Cerebellar cortex (tissue), 1 donor: ENCODE results near the gene PRKCA.
"Not testable (repeated sequence)": the region's sequence is repeated elsewhere in the genome, so short reads cannot be mapped to it uniquely, and the experiment has no call there.

ENCODE experiments used
- DNase-seq: peaks from one replicate; pipeline ENCODE4 v3.0.0-alpha.2; 2015; ENCODE audit warnings: low spot score

PRKCA gene

GRCh38 chr17:66684261-66684660 is 381.8 kb downstream of the PRKCA start:
- DNase-seq: no peak

GRCh38 chr17:66684731-66685130 is 382.3 kb downstream of the PRKCA start:
- DNase-seq: no peak

- no peak for DNase-seq
Observed at GRCh38 chr17:66686601-66687000, 384.2 kb downstream of the PRKCA start.

GRCh38 chr17:66687570-66688284 is 385.3 kb downstream of the PRKCA start:
- no peak for DNase-seq

- no peak for DNase-seq
Observed at GRCh38 chr17:66689221-66689620, 386.8 kb downstream of the PRKCA start.

GRCh38 chr17:66690166-66690565 is 387.8 kb downstream of the PRKCA start:
- no peak for DNase-seq

- no peak for DNase-seq
Observed at GRCh38 chr17:66691644-66692420, 389.4 kb downstream of the PRKCA start.

GRCh38 chr17:66692421-66692690 is 389.9 kb downstream of the PRKCA start:
- no peak for DNase-seq

- no peak for DNase-seq
Observed at GRCh38 chr17:66695098-66695497, 392.7 kb downstream of the PRKCA start.

- DNase-seq: no peak
Observed at GRCh38 chr17:66698270-66698669, 395.9 kb downstream of the PRKCA start.

GRCh38 chr17:66701462-66701861 is 399.0 kb downstream of the PRKCA start:
- no peak for DNase-seq

GRCh38 chr17:66702106-66702936 is 399.9 kb downstream of the PRKCA start:
- no peak for DNase-seq

- no peak for DNase-seq
Observed at GRCh38 chr17:66704858-66705520, 402.6 kb downstream of the PRKCA start.

GRCh38 chr17:66706851-66707450 is 404.5 kb downstream of the PRKCA start:
- DNase-seq: no peak

GRCh38 chr17:66711401-66711800 is 409.0 kb downstream of the PRKCA start:
- no peak for DNase-seq

GRCh38 chr17:66711881-66712321 is 409.5 kb downstream of the PRKCA start:
- no peak for DNase-seq

- no peak for DNase-seq
Observed at GRCh38 chr17:66712453-66712852, 410.0 kb downstream of the PRKCA start.

GRCh38 chr17:66713021-66713532 is 410.7 kb downstream of the PRKCA start:
- not testable (repeated sequence) for DNase-seq

GRCh38 chr17:66713533-66714042 is 411.2 kb downstream of the PRKCA start:
- no peak for DNase-seq

- DNase-seq: no peak
Observed at GRCh38 chr17:66714046-66715023, 411.9 kb downstream of the PRKCA start.
